Neuron (in vitro differentiated cells): ENCODE data around the gene TEC.

Experiments used
- H2AFZ ChIP-seq: one replicate; pipeline ENCODE4 v1.6.1; 2013; ENCODE audit warnings: low read depth, mild to moderate bottlenecking, inconsistent platforms, low read length, moderate library complexity
- H3K27me3 ChIP-seq: one replicate; pipeline ENCODE4 v1.6.1; 2013; ENCODE audit warnings: low read length; ENCODE audit not compliant: insufficient read depth
- H3K36me3 ChIP-seq: one replicate; pipeline ENCODE4 v1.6.1; 2013; ENCODE audit warnings: low read length; ENCODE audit not compliant: insufficient read depth
- H3K4me1 ChIP-seq: one replicate; pipeline ENCODE4 v1.6.1; 2013; ENCODE audit warnings: low read length; ENCODE audit not compliant: insufficient read depth
- H3K4me3 ChIP-seq: 2 replicates; pipeline ENCODE4 v1.5.1; 2013; ENCODE audit warnings: mild to moderate bottlenecking, low read length, moderate library complexity
- H3K9me3 ChIP-seq: one replicate; pipeline ENCODE4 v1.6.1; 2013; ENCODE audit warnings: low read length

TEC gene

GRCh38 chr4:48127682-48128404 is 141.8 kb downstream of the TEC start:
- Histone ChIP-seq H3K4me1 (no peaks in the 10 kb centered on the region), H3K9me3 (no peaks in the 10 kb centered on the region), H3K4me3 (no peak overlapping the region)

GRCh38 chr4:48127231-48127630 is 142.4 kb downstream of the TEC start:
- Histone ChIP-seq H2AFZ (no peak overlapping the region), H3K27me3 (peaks cover 7% of the 10 kb centered on the region), H3K9me3 (no peaks in the 10 kb centered on the region), H3K4me1 (no peaks in the 10 kb centered on the region), H3K36me3 (no peaks in the 10 kb centered on the region), H3K4me3 (no peak overlapping the region)

More at GRCh38 chr4:48127682-48128404, 141.8 kb downstream of the TEC start:
- peaks cover 7% of the 10 kb centered on the region for H3K27me3 ChIP-seq
- H3K36me3 ChIP-seq: no peaks in the 10 kb centered on the region
- no peak overlapping the region for H2AFZ ChIP-seq

GRCh38 chr4:48126621-48127020 is 143.0 kb downstream of the TEC start:
- Histone ChIP-seq H3K4me1 (no peaks in the 10 kb centered on the region), H3K9me3 (no peaks in the 10 kb centered on the region), H3K4me3 (no peak overlapping the region), H3K36me3 (no peaks in the 10 kb centered on the region), H3K27me3 (peaks cover 7% of the 10 kb centered on the region), H2AFZ (no peak overlapping the region)

GRCh38 chr4:48124870-48125269 is 144.8 kb downstream of the TEC start:
- Histone ChIP-seq H3K4me3 (no peak overlapping the region), H3K4me1 (no peaks in the 10 kb centered on the region), H3K36me3 (no peaks in the 10 kb centered on the region)

GRCh38 chr4:48122756-48123155 is 146.9 kb downstream of the TEC start:
- H3K9me3 ChIP-seq: no peaks in the 10 kb centered on the region
- H3K4me3 ChIP-seq: no peak overlapping the region
- H3K4me1 ChIP-seq: no peaks in the 10 kb centered on the region
- peaks cover 5% of the 10 kb centered on the region for H3K27me3 ChIP-seq
- H2AFZ ChIP-seq: no peak overlapping the region
- H3K36me3 ChIP-seq: no peaks in the 10 kb centered on the region

More at GRCh38 chr4:48124870-48125269, 144.8 kb downstream of the TEC start:
- H3K27me3 ChIP-seq: peaks cover 5% of the 10 kb centered on the region
- no peaks in the 10 kb centered on the region for H3K9me3 ChIP-seq
- no peak overlapping the region for H2AFZ ChIP-seq

GRCh38 chr4:48121180-48121579 is 148.5 kb downstream of the TEC start:
- Histone ChIP-seq H3K4me3 (no peak overlapping the region), H3K9me3 (no peaks in the 10 kb centered on the region), H2AFZ (no peak overlapping the region), H3K27me3 (no peaks in the 10 kb centered on the region), H3K36me3 (no peaks in the 10 kb centered on the region), H3K4me1 (no peaks in the 10 kb centered on the region)

GRCh38 chr4:48120132-48120531 is 149.5 kb downstream of the TEC start:
- no peaks in the 10 kb centered on the region for H3K9me3 ChIP-seq
- no peaks in the 10 kb centered on the region for H3K4me1 ChIP-seq
- H3K36me3 ChIP-seq: no peaks in the 10 kb centered on the region
- no peaks in the 10 kb centered on the region for H3K27me3 ChIP-seq
- H2AFZ ChIP-seq: no peak overlapping the region
- no peak overlapping the region for H3K4me3 ChIP-seq

GRCh38 chr4:48119646-48120045 is 150.0 kb downstream of the TEC start:
- no peaks in the 10 kb centered on the region for H3K36me3 ChIP-seq
- no peak overlapping the region for H2AFZ ChIP-seq
- no peaks in the 10 kb centered on the region for H3K4me1 ChIP-seq
- no peak overlapping the region for H3K4me3 ChIP-seq
- H3K27me3 ChIP-seq: no peaks in the 10 kb centered on the region
- H3K9me3 ChIP-seq: no peaks in the 10 kb centered on the region

GRCh38 chr4:48118081-48118480 is 151.6 kb downstream of the TEC start:
- H3K4me1 ChIP-seq: no peaks in the 10 kb centered on the region
- no peak overlapping the region for H3K4me3 ChIP-seq
- H2AFZ ChIP-seq: no peak overlapping the region
- H3K27me3 ChIP-seq: no peaks in the 10 kb centered on the region
- no peaks in the 10 kb centered on the region for H3K9me3 ChIP-seq
- no peaks in the 10 kb centered on the region for H3K36me3 ChIP-seq

GRCh38 chr4:48116582-48116981 is 153.1 kb downstream of the TEC start:
- Histone ChIP-seq H3K27me3 (no peaks in the 10 kb centered on the region), H3K36me3 (no peaks in the 10 kb centered on the region), H3K4me3 (no peak overlapping the region), H3K9me3 (no peaks in the 10 kb centered on the region), H2AFZ (no peak overlapping the region), H3K4me1 (no peaks in the 10 kb centered on the region)

GRCh38 chr4:48114412-48114811 is 155.2 kb downstream of the TEC start:
- Histone ChIP-seq H3K4me3 (no peak overlapping the region), H3K4me1 (no peaks in the 10 kb centered on the region), H3K27me3 (peaks cover 2% of the 10 kb centered on the region), H3K36me3 (no peaks in the 10 kb centered on the region), H3K9me3 (no peaks in the 10 kb centered on the region), H2AFZ (no peak overlapping the region)

- Histone ChIP-seq H3K4me3 (no peak overlapping the region), H3K9me3 (no peaks in the 10 kb centered on the region), H3K4me1 (no peaks in the 10 kb centered on the region), H3K36me3 (no peaks in the 10 kb centered on the region), H3K27me3 (peaks cover 2% of the 10 kb centered on the region), H2AFZ (no peak overlapping the region)
Observed at GRCh38 chr4:48112017-48112667, 157.5 kb downstream of the TEC start.

- no peak overlapping the region for H3K4me3 ChIP-seq
- no peaks in the 10 kb centered on the region for H3K4me1 ChIP-seq
- no peaks in the 10 kb centered on the region for H3K36me3 ChIP-seq
- no peaks in the 10 kb centered on the region for H3K9me3 ChIP-seq
- H3K27me3 ChIP-seq: peaks cover 2% of the 10 kb centered on the region
- H2AFZ ChIP-seq: no peak overlapping the region
Observed at GRCh38 chr4:48110452-48110978, 159.1 kb downstream of the TEC start.
